Activated naive CD8-positive, alpha-beta T cell treated with anti-CD3 and anti-CD28 coated beads, Interleukin-2, amount 10 ng/mL, durations not matched to agents 7 days and 5 days (primary cell): ENCODE data around the gene ARID1B. TPM values are rescaled to one million over a fixed set of nuclear protein-coding genes. Genes with fewer than 3 reads are reported as not detected.
A peak's percentile ranks its signal among the peaks of the same experiment; 100 is the strongest.

Experiments used
- ATAC-seq: fragments of 150-1000 bp; cut with Tn5 transposase; one replicate; pipeline ENCODE4 v1.10.0; 2021; ENCODE audit warnings: low read depth, moderate library complexity
- POLR2A ChIA-PET: fragments of 350-600 bp; sonication (Branson Sonifier 250); formaldehyde crosslinking; loops from one replicate; lab custom pipeline; 2021; ENCODE audit warnings: antibody characterized with exemption; lab: Charles Lee
- DNase-seq: peaks from one replicate; pipeline ENCODE4 v3.0.0; 2021
- H3K27ac Mint-ChIP-seq: one replicate; pipeline ENCODE4 v1.8.0; 2022; ENCODE audit warnings: mild to moderate bottlenecking, mixed read lengths
- H3K27me3 Mint-ChIP-seq: one replicate; pipeline ENCODE4 v1.8.0; 2022; ENCODE audit warnings: mild to moderate bottlenecking, moderate library complexity, mixed read lengths
- H3K36me3 Mint-ChIP-seq: one replicate; pipeline ENCODE4 v1.8.0; 2021; ENCODE audit warnings: mild to moderate bottlenecking, mixed read lengths
- H3K4me1 Mint-ChIP-seq: one replicate; pipeline ENCODE4 v1.8.0; 2021; ENCODE audit warnings: mixed read lengths
- H3K4me3 Mint-ChIP-seq: one replicate; pipeline ENCODE4 v1.8.0; 2022; ENCODE audit warnings: mild to moderate bottlenecking, moderate library complexity, mixed read lengths
- H3K9me3 Mint-ChIP-seq: one replicate; pipeline ENCODE4 v1.8.0; 2021; ENCODE audit warnings: mixed read lengths
- total RNA-seq, 2 experiments: library from RNA; stranded (reverse); gene quantifications; one replicate each; pipeline ENCODE4 v1.2.3, GENCODE V29; 2021

The ARID1B gene
- total RNA-seq, 2 experiments from 2014 or later = 83.2 to 98.2 TPM

DNA sequence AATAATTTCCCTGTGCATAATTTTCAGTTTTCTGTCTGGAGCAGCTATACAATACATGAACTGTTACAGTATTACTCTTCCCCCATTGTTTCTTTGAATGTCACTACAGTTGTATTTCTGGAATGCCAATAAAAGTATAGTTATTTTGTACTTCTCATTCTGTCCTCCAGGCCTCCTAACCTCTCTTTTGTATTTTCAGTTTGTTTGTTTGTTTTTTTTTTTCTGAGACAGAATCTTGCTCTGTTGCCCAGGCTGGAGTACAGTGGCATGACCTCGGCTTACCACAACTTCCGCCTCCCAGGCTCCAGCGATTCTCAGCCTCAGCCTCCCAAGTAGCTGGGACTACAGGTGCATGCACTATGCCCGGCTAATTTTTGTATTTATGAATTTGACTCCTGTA, 16.8 kb upstream of the ARID1B start:
- POLR2A ChIA-PET = no interaction called here
- no peak overlapping the region for H3K27ac Mint-ChIP-seq
- H3K27me3 Mint-ChIP-seq = peaks cover 13% of the 10 kb centered on the region
- ATAC-seq (no peak), DNase-seq (no peak)
- no peak overlapping the region for H3K4me3 Mint-ChIP-seq
- peaks cover 1% of the 10 kb centered on the region for H3K4me1 Mint-ChIP-seq
- H3K9me3 Mint-ChIP-seq = no peaks in the 10 kb centered on the region
- H3K36me3 Mint-ChIP-seq = no peaks in the 10 kb centered on the region

DNA sequence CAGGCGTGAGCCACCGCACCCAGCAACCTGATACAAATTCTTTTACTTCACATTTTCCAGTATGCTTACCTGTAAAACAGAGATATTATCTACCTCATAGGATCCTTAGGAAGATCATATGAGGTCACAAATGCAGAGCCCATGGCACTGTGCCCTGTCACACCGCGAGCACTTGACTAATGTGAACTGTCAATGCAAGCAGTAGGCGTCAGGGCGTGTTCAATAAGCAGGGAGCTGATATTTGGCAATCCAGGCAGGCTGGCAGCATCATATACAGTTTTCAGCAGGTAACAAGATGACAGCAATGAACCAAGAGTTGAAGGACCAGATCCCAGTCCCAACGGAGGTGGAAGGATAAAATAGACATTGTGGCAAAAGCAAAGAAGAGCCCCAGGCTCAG, 14.6 kb upstream of the ARID1B start:
- H3K4me1 Mint-ChIP-seq = no peaks in the 10 kb centered on the region
- peaks cover 7% of the 10 kb centered on the region for H3K27me3 Mint-ChIP-seq
- ATAC-seq = no peak
- POLR2A ChIA-PET = no interaction called here
- H3K27ac Mint-ChIP-seq = no peak overlapping the region
- no peak for DNase-seq
- H3K9me3 Mint-ChIP-seq = no peaks in the 10 kb centered on the region
- no peaks in the 10 kb centered on the region for H3K36me3 Mint-ChIP-seq
- no peak overlapping the region for H3K4me3 Mint-ChIP-seq

DNA sequence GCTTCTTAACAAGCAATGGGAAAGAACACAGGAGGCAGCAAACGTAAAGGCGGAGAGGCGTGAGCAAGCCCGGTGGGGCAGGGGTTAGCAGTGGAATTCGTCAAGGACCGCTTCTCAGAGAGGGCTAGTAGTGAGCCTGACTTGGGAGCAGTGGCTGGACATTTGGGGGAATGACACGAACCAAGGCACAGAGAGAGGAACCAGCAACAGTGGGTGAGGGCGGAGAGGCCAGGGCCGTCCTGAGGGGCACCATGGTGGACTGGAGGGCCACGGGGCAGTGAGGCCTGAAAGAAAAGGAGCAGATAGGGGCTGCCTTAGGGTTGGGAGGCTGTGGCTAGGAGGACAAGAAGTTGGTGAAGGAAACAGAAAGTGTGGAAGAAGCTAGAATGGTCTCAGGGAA, 12.1 kb upstream of the ARID1B start:
- POLR2A ChIA-PET = no interaction called here
- no peak overlapping the region for H3K27ac Mint-ChIP-seq
- peaks cover 2% of the 10 kb centered on the region for H3K4me1 Mint-ChIP-seq
- H3K36me3 Mint-ChIP-seq = no peaks in the 10 kb centered on the region
- ATAC-seq (no peak), DNase-seq (no peak)
- H3K27me3 Mint-ChIP-seq = no peaks in the 10 kb centered on the region
- no peak overlapping the region for H3K4me3 Mint-ChIP-seq
- H3K9me3 Mint-ChIP-seq = no peaks in the 10 kb centered on the region

DNA sequence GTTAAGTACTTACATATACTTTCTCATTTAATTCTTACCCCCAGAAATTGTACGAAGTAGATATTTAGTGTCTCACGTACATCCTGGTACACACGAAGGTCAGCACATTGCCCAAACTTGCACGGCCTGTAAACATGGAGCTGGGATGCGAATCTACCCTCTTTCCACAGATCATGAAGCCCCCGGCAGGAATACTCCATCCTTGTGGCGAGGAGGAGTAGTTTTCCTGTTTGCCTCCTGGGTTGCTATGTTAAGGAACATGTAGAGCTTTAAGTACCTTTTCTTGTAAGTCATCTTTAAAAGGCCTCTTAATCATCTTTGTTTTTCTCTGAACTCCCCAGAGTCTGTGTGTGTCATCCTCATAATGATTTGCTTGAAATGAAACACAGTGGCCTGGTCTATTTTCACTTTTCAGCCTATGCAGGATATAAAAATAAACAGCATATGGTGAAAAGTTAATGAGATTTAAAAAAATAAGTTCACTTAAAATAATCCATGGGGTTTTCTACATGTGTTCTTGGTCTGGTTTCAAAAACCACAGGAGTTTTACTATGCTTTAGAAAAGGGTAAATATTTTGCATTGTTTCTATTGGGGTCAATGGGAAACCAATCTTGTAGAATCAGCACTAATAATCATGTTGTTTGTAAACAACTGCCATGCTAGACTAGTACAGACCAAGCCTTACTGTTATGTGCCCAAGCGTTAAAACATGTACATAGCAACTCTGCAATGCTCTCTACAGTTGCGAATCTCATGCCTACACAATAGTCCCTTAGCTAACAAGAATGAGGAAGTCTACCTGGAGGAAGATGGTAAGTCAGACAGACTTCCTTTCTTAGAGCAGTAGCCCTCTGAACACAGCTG, 9.3 kb upstream of the ARID1B start:
- no peak overlapping the region for H3K4me3 Mint-ChIP-seq
- H3K9me3 Mint-ChIP-seq = no peaks in the 10 kb centered on the region
- H3K27me3 Mint-ChIP-seq = no peaks in the 10 kb centered on the region
- H3K36me3 Mint-ChIP-seq = no peaks in the 10 kb centered on the region
- ATAC-seq (no peak), DNase-seq (no peak)
- H3K4me1 Mint-ChIP-seq = peaks cover 2% of the 10 kb centered on the region
- POLR2A ChIA-PET = no interaction called here
- H3K27ac Mint-ChIP-seq = no peak overlapping the region

DNA sequence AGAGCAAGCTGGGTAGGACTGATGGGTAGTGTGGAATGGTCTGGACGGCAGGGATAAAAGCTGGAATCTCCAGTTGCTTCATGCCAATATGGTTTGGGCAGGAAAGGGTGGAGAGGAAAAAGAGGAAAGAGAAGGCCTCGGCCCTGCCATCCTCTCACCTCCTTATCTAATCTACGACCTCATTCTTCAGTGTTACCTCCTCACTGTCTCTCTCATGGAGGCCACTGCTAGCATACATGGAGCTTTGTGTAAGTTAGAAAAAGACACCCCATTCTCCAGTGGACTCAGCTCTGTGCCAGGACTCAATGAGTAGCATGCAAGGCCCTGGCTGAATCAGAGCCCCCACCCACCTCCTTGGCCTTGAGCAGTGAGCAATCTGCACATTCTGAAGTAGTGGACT, 6.1 kb upstream of the ARID1B start:
- no peak for DNase-seq
- Mint-ChIP-seq H3K4me3 (no peak overlapping the region), H3K27ac (no peak overlapping the region), H3K4me1 (peaks cover 10% of the 10 kb centered on the region), H3K9me3 (no peaks in the 10 kb centered on the region), H3K27me3 (peaks cover 2% of the 10 kb centered on the region), H3K36me3 (no peaks in the 10 kb centered on the region)
- POLR2A ChIA-PET = no interaction called here
- no peak for ATAC-seq

DNA sequence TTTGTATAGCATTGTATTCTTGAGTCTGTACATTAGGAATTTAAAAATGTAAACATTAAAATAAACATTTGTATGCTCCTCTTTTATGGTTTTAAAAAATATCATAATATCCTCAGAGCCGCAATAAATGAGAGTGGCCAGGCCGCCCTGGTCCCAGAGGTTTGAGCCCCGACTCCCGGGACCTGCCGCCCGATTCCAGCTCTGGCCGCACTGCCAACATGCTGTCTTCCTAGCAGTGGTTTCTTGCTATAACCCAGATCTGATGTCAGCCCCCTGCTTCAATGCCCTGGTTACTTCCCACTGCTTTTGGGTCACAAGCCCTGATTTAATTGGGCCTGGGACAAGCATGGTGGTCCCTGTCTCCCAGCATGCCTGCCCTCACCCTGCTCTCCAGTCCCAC, 5.4 kb upstream of the ARID1B start:
- Mint-ChIP-seq H3K4me1 (peaks cover 15% of the 10 kb centered on the region), H3K9me3 (no peaks in the 10 kb centered on the region), H3K36me3 (no peaks in the 10 kb centered on the region), H3K4me3 (no peak overlapping the region), H3K27me3 (peaks cover 2% of the 10 kb centered on the region), H3K27ac (no peak overlapping the region)
- DNase-seq = no peak
- POLR2A ChIA-PET = no interaction called here
- no peak for ATAC-seq

DNA sequence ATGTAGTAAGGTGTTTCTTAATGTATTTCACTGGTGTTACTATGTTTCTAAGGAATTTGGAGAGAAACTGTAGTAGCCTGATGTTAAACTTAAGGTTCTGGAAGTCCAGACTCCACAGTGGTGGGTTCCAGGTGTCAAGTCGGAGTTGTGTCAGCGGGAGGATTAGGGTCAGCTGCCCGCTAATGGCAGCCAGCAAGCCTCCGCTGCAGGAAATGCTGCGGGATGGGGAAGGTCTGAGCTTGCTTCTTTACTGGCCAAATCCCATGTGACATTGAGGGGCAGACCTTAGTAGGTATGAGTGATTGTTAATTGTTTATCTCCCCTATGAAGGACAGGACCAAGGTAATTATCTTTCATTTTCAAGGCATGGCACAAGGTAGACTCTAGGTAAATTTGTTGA, 3.7 kb upstream of the ARID1B start:
- Mint-ChIP-seq H3K9me3 (no peaks in the 10 kb centered on the region), H3K27me3 (peaks cover 2% of the 10 kb centered on the region), H3K4me1 (peaks cover 14% of the 10 kb centered on the region), H3K27ac (no peak overlapping the region), H3K4me3 (no peak overlapping the region), H3K36me3 (no peaks in the 10 kb centered on the region)
- POLR2A ChIA-PET = no interaction called here
- DNase-seq = no peak
- ATAC-seq = no peak

DNA sequence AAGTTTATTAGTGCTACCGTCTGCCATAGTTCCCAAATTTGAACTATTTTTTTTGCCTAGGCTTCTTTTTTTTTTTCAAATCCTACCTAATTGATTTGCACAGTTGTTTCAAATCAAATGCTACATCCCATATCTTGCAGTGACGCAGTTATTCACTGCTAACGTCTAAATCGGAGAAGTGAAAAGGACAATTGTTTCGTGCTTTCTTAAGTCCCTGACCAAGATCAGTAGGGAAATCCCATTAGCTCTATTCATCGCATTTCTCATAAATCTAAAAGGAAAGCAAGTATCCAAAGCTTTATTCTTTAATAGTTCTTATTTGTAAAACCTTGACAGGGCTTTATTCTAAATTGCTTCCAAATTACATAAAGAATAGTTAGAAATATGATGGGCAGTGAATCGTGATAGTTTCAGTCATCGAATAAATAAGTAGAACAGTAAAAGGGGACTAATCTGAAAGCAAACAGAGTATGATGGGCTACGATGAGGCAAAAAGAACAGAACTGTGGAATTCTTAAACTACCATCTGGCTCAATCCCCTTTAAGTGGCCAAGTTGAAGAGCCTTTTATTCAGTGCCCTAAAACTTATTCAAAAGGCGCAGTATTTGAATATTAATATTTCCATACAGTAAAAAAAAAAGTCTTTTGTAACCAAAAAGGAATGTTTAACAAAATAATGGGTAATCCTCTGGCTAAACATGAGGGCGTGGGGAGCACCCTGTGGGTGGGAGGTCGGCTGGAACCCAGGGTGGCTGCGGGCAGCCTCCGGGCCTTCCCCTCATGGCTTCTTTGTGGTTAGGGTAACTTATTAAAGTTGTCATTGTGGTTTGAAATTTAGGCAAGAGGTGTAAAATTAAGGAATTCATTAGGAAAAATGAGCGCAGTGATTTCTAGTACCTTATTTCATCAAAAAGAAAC, 3.0 kb upstream of the ARID1B start:
- POLR2A ChIA-PET = no interaction called here
- no peak overlapping the region for H3K27ac Mint-ChIP-seq

DNA sequence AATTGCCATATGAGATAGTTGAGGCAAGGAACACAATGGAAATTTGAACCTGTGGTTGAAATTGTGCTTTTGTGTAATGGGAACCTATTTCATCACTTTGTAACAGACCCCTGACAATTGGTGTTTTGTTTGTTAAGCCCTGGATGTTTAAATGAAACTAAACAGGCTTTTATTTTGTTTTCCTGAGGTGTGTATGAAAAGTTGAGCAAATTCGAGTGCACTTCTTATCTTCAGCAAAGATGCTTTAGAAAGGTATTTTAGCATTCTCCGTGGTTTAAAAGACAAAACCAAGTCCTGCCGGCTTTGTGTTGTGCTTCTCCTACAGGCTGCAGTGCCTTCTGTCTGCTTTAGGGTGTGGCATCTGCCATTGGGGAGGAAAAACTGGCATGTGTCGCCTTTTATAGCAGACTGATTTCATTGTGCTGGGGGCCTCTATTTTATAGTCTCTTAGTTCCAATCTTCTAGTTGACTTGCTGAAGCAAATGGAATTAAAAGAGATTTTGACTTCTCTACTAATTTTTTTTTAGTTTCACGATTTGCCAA, 2.2 kb upstream of the ARID1B start:
- Mint-ChIP-seq H3K36me3 (no peaks in the 10 kb centered on the region), H3K4me1 (peaks cover 14% of the 10 kb centered on the region), H3K27ac (no peak overlapping the region), H3K27me3 (peaks cover 2% of the 10 kb centered on the region), H3K4me3 (no peak overlapping the region), H3K9me3 (no peaks in the 10 kb centered on the region)
- no peak for DNase-seq
- ATAC-seq = no peak
- POLR2A ChIA-PET = no interaction called here

More for the DNA sequence above, 3.0 kb upstream of the ARID1B start:
- Mint-ChIP-seq H3K4me1 (peaks cover 14% of the 10 kb centered on the region), H3K9me3 (no peaks in the 10 kb centered on the region), H3K27me3 (peaks cover 2% of the 10 kb centered on the region), H3K4me3 (no peak overlapping the region), H3K36me3 (no peaks in the 10 kb centered on the region)
- ATAC-seq = no peak
- DNase-seq = no peak

DNA sequence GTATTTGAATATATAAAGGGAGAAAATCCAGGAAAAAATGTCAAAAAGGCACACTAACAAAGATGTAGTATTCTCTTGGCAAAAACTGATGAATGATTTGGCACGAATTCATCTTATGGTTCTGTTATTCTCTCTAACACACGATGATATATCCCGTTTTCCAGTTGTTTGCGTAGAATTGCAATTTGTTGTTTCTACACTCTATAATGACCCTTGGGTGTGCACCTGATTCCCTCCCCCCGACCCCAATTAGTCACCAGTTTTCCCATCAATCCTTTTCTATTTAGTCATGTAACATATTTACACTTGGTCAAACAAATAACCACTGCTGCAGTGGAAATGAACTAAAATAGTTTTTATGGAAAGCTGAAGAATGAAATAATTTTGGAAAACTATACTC, 1.5 kb upstream of the ARID1B start:
- POLR2A ChIA-PET = interaction anchor here (0.6 to 1.5 kb wide), 4 partner anchors 11 to 245 kb away, joined by 3 to 5 read pairs (median 4); no protein-coding TSS in a partner anchor
- H3K4me3 Mint-ChIP-seq = no peak overlapping the region
- no peak overlapping the region for H3K27ac Mint-ChIP-seq

DNA sequence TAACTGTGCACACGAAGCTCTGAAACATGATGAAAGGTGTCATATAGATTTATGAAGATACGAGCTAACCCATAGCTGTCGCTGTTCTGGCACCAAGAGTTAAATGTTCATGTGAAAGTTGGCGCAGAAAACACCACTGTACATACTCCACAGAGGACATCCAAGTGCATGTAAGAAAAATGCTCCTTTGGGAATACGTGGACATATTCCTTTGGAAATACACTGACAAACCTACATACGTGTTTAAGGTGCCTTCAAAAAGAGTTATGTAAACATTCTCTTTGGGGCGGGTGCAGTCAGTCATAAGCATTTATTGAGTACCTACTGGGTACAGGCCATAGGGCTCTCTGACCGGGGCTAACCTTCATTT, 723 bp upstream of the ARID1B start:
- no peak for DNase-seq
- peak overlapping the region; percentile 95 for H3K4me3 Mint-ChIP-seq
- peaks cover 23% of the 10 kb centered on the region for H3K4me1 Mint-ChIP-seq
- peaks cover 2% of the 10 kb centered on the region for H3K27me3 Mint-ChIP-seq
- H3K36me3 Mint-ChIP-seq = no peaks in the 10 kb centered on the region
- POLR2A ChIA-PET = interaction anchor here (0.6 to 1.5 kb wide), 4 partner anchors 10 to 245 kb away, joined by 3 to 5 read pairs (median 4); no protein-coding TSS in a partner anchor
- H3K27ac Mint-ChIP-seq = peak overlapping the region; percentile 97
- ATAC-seq = no peak
- no peaks in the 10 kb centered on the region for H3K9me3 Mint-ChIP-seq

More for the DNA sequence above, 1.5 kb upstream of the ARID1B start:
- ATAC-seq = no peak
- H3K4me1 Mint-ChIP-seq = peaks cover 17% of the 10 kb centered on the region
- H3K9me3 Mint-ChIP-seq = no peaks in the 10 kb centered on the region
- no peaks in the 10 kb centered on the region for H3K36me3 Mint-ChIP-seq
- DNase-seq = no peak
- H3K27me3 Mint-ChIP-seq = peaks cover 2% of the 10 kb centered on the region

DNA sequence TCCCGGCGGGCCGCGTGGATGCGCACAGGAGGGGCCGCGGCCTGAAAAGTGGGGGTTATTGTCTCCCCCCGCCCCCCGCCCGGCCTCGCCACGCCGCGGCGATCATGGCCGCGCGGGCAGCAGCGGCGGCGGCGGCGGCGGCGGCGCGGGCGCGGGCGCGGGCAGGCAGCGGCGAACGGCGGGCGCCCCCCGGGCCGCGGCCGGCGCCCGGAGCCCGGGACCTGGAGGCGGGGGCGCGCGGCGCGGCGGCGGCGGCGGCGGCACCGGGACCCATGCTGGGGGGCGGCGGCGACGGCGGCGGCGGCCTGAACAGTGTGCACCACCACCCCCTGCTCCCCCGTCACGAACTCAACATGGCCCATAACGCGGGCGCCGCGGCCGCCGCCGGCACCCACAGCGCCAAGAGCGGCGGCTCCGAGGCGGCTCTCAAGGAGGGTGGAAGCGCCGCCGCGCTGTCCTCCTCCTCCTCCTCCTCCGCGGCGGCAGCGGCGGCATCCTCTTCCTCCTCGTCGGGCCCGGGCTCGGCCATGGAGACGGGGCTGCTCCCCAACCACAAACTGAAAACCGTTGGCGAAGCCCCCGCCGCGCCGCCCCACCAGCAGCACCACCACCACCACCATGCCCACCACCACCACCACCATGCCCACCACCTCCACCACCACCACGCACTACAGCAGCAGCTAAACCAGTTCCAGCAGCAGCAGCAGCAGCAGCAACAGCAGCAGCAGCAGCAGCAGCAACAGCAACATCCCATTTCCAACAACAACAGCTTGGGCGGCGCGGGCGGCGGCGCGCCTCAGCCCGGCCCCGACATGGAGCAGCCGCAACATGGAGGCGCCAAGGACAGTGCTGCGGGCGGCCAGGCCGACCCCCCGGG, 637 bp downstream of the ARID1B start:
- Mint-ChIP-seq H3K27ac (peak overlapping the region; percentile 98), H3K27me3 (peaks cover 2% of the 10 kb centered on the region), H3K36me3 (no peaks in the 10 kb centered on the region), H3K9me3 (no peaks in the 10 kb centered on the region), H3K4me3 (peak overlapping the region; percentile 92), H3K4me1 (peaks cover 31% of the 10 kb centered on the region)
- POLR2A ChIA-PET = interaction anchor here (0.5 to 4.3 kb wide), 9 partner anchors 32 to 1463 kb away, joined by 3 to 46 read pairs (median 5); no protein-coding TSS in a partner anchor
- DNase-seq (peak; percentile 78), ATAC-seq (peak; percentile 28)
